Heart left ventricle (tissue), 13 donors: Measurements from ENCODE around the gene MYO1E.

Source experiments
- POLR2A ChIP-seq, 2 donors: fragments of 450-650 bp; IDR thresholded peaks; one replicate each; pipeline ENCODE4 v1.6.1; 2017; ENCODE audit warnings: antibody characterized with exemption in 2 of 2, mild to moderate bottlenecking in 2 of 2, moderate library complexity in 2 of 2
- TF ChIP-seq, protein P1 (sequence below), 12 donors: fragments of 200-600 bp; sonication (generic) in 4 of 12; IDR thresholded peaks; one replicate each; pipeline versions ENCODE4 v1.5.0 to v1.8.0; 2018 to 2022; ENCODE audit warnings: antibody characterized with exemption in 12 of 12, mild to moderate bottlenecking in 5 of 12
- donor health status: ischemic (EF 13 %, LVEDD 7.1; RV severe dilation, severe dysfunction).
- donor health status: DM: no; HTN: yes; CAD: no.
- donor health status: DM: no; HTN: no; CAD: no.
- donor health status: ischemic (EF 25% LVEDD 6.9; RV normal size, moderate dysfunction).
- donor health status: ischemic (EF 25% LVEDD 5.7; RV mildly dilated, moderate dysfunction).
- donor health status: ischemic (EF 35%, LVEDD 5.7; RV mildly dilated, moderate dysfunction).
- donor health status: nonischemic (EF 11% LVEDD 7.7; RV severe dilation, severe dysfunction).
- donor health status: DM: yes; HTN: yes; CAD: no.
- donor health status: PGD.
- donor health status: ischemic (EF 29% LVEDD 5.4; RV normal size, mild dysfunction).
- donor health status: nonischemic (EF 23%, LVEDD 6.1; RV moderate dilation, normal function).

DNA sequence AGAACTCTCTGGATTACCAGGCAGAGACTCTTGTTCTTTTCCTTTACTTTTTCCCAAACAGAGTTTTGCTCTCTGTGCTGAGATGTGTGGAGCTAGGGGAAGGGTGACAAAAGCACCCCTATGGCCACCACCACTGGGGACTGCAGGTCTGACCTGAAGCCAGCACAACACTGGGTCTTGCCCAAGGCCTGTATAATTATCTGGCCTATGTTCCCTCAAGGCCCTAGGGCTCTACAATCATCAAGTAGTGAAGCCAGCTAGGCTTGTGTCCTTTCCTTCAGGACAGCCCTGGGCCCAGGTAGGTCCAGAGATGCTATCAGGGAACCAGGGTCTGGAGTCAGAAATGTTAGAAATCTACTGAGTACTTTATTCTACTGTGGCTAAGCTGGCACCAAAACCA is 28.4 kb downstream of the MYO1E start:
- TF ChIP-seq, protein P1, sequence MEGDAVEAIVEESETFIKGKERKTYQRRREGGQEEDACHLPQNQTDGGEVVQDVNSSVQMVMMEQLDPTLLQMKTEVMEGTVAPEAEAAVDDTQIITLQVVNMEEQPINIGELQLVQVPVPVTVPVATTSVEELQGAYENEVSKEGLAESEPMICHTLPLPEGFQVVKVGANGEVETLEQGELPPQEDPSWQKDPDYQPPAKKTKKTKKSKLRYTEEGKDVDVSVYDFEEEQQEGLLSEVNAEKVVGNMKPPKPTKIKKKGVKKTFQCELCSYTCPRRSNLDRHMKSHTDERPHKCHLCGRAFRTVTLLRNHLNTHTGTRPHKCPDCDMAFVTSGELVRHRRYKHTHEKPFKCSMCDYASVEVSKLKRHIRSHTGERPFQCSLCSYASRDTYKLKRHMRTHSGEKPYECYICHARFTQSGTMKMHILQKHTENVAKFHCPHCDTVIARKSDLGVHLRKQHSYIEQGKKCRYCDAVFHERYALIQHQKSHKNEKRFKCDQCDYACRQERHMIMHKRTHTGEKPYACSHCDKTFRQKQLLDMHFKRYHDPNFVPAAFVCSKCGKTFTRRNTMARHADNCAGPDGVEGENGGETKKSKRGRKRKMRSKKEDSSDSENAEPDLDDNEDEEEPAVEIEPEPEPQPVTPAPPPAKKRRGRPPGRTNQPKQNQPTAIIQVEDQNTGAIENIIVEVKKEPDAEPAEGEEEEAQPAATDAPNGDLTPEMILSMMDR (IDR thresholded peaks at IDR 0.05): no peak
- no peak for TF ChIP-seq POLR2A (IDR thresholded peaks at IDR 0.05)
